Measurements from ENCODE around the gene BCL11A. TPM values are rescaled to one million over a fixed set of nuclear protein-coding genes. Genes with fewer than 3 reads are reported as not detected.

The BCL11A gene
- total RNA-seq, 1 experiment from 2014 or later: 1.3 TPM

- no peaks in the 10 kb centered on the region for H3K9me3 ChIP-seq (ENCODE audit: low read depth, low read length, poor library complexity, severe bottlenecking)
- DNase-seq (ENCODE audit: low spot score): no peak
- TF ChIP-seq CTCF (conservative IDR thresholded peaks at IDR 0.05; ENCODE audit: low read depth, low read length): no peak
- peak; percentile 88 for TF ChIP-seq EZH2 (IDR thresholded peaks at IDR 0.05; ENCODE audit: borderline replicate concordance, low read depth, low read length, poor library complexity, severe bottlenecking)
- H3K36me3 ChIP-seq (ENCODE audit: insufficient read depth, low read length, poor library complexity, severe bottlenecking): no peaks in the 10 kb centered on the region
- H3K27me3 ChIP-seq (replicated peaks; ENCODE audit: insufficient read depth, low read depth, low read length, poor library complexity): peaks cover 98% of the 10 kb centered on the region
- no TSS peak for BruUV-seq (replicated peaks)
- intact Hi-C loops (cut with micrococcal nuclease; ENCODE audit: unreplicated experiment): loop anchor here (5.0 to 10.0 kb wide), 3 partner anchors 1250 to 1787 kb away; no protein-coding TSS in a partner anchor
- peaks cover 35% of the 10 kb centered on the region for H3K4me1 ChIP-seq (ENCODE audit: insufficient read depth, low read length, poor library complexity, severe bottlenecking)
- peak overlapping the region; percentile 51 for H3K4me3 ChIP-seq (ENCODE audit: low read depth, low read length, poor library complexity, severe bottlenecking)
- ChIA-PET POLR2A (ENCODE audit: low non-redundant PET) (interaction anchor here (0.6 kb wide), 1 partner anchor 1589 kb away, joined by 3 read pairs; no protein-coding TSS in a partner anchor), CTCF (no interaction called here)
- no peak overlapping the region for H3K27ac ChIP-seq (ENCODE audit: low read depth, low read length, poor library complexity, severe bottlenecking)
Observed at GRCh38 chr2:60552078-60552850, 1.2 kb downstream of the BCL11A start.

- intact Hi-C loops (cut with micrococcal nuclease; ENCODE audit: unreplicated experiment): loop anchor here (5.0 to 10.0 kb wide), 3 partner anchors 1249 to 1787 kb away; no protein-coding TSS in a partner anchor
- H3K4me1 ChIP-seq (ENCODE audit: insufficient read depth, low read length, poor library complexity, severe bottlenecking): peaks cover 31% of the 10 kb centered on the region
- ChIA-PET CTCF (no interaction called here), POLR2A (ENCODE audit: low non-redundant PET) (no interaction called here)
- peak; percentile 11 for TF ChIP-seq EZH2 (IDR thresholded peaks at IDR 0.05; ENCODE audit: borderline replicate concordance, low read depth, low read length, poor library complexity, severe bottlenecking)
- no peak for TF ChIP-seq CTCF (conservative IDR thresholded peaks at IDR 0.05; ENCODE audit: low read depth, low read length)
- no peaks in the 10 kb centered on the region for H3K36me3 ChIP-seq (ENCODE audit: insufficient read depth, low read length, poor library complexity, severe bottlenecking)
- H3K9me3 ChIP-seq (ENCODE audit: low read depth, low read length, poor library complexity, severe bottlenecking): no peaks in the 10 kb centered on the region
- H3K27ac ChIP-seq (ENCODE audit: low read depth, low read length, poor library complexity, severe bottlenecking): no peak overlapping the region
- H3K4me3 ChIP-seq (ENCODE audit: low read depth, low read length, poor library complexity, severe bottlenecking): peak overlapping the region; percentile 51
- peaks cover 98% of the 10 kb centered on the region for H3K27me3 ChIP-seq (replicated peaks; ENCODE audit: insufficient read depth, low read depth, low read length, poor library complexity)
- BruUV-seq (replicated peaks): no TSS peak
- DNase-seq (ENCODE audit: low spot score): peak; percentile 48
Observed at GRCh38 chr2:60551240-60552077, 2.0 kb downstream of the BCL11A start.

- intact Hi-C loops (cut with micrococcal nuclease; ENCODE audit: unreplicated experiment): loop anchor here (5.0 to 10.0 kb wide), 3 partner anchors 1249 to 1786 kb away; no protein-coding TSS in a partner anchor
- Histone ChIP-seq H3K4me1 (ENCODE audit: insufficient read depth, low read length, poor library complexity, severe bottlenecking) (peaks cover 29% of the 10 kb centered on the region), H3K4me3 (ENCODE audit: low read depth, low read length, poor library complexity, severe bottlenecking) (peak overlapping the region; percentile 57), H3K27me3 (replicated peaks; ENCODE audit: insufficient read depth, low read depth, low read length, poor library complexity) (peaks cover 98% of the 10 kb centered on the region), H3K9me3 (ENCODE audit: low read depth, low read length, poor library complexity, severe bottlenecking) (no peaks in the 10 kb centered on the region), H3K36me3 (ENCODE audit: insufficient read depth, low read length, poor library complexity, severe bottlenecking) (no peaks in the 10 kb centered on the region), H3K27ac (ENCODE audit: low read depth, low read length, poor library complexity, severe bottlenecking) (no peak overlapping the region)
- no peak for DNase-seq (ENCODE audit: low spot score)
- POLR2A ChIA-PET (ENCODE audit: low non-redundant PET): no interaction called here
- CTCF ChIA-PET: interaction anchor here (1.2 kb wide), 1 partner anchor 1525 kb away, joined by 8 read pairs; no protein-coding TSS in a partner anchor
- TF ChIP-seq EZH2 (IDR thresholded peaks at IDR 0.05; ENCODE audit: borderline replicate concordance, low read depth, low read length, poor library complexity, severe bottlenecking): peak; percentile 55
- TF ChIP-seq CTCF (conservative IDR thresholded peaks at IDR 0.05; ENCODE audit: low read depth, low read length): no peak
- no TSS peak for BruUV-seq (replicated peaks)
Observed at GRCh38 chr2:60550984-60551239, 2.5 kb downstream of the BCL11A start.

All from A673 (cell line).